Colonic mucosa (tissue), 4 donors: Measurements from ENCODE around the gene SMC6. TPM values are rescaled to one million over a fixed set of nuclear protein-coding genes. Genes with fewer than 3 reads are reported as not detected.

ENCODE experiments used
- DNase-seq: peaks from one replicate; pipeline ENCODE4 v3.0.0-alpha.2; 2020
- H3K27ac ChIP-seq: fragments of 200-600 bp; one replicate; pipeline ENCODE4 v1.8.0; 2021
- H3K27me3 ChIP-seq: fragments of 200-600 bp; one replicate; pipeline ENCODE4 v1.8.0; 2021
- H3K36me3 ChIP-seq: fragments of 200-600 bp; one replicate; pipeline ENCODE4 v1.8.0; 2021
- H3K4me1 ChIP-seq: fragments of 200-600 bp; one replicate; pipeline ENCODE4 v1.8.0; 2021; ENCODE audit warnings: mild to moderate bottlenecking
- H3K4me3 ChIP-seq: fragments of 200-600 bp; one replicate; pipeline ENCODE4 v1.8.0; 2021
- H3K9ac ChIP-seq, 2 donors: one replicate each; pipeline ENCODE4 v1.7.0; 2013; ENCODE audit warnings: control low read depth in 2 of 2, low read depth in 2 of 2, low read length in 2 of 2
- H3K9me3 ChIP-seq: fragments of 200-600 bp; one replicate; pipeline ENCODE4 v1.8.0; 2021
- intact Hi-C: fragments of 100-400 bp; cut with DNase I; formaldehyde crosslinking; loops from one replicate; pipeline ENCODE4 v1.14.1; 2022
- total RNA-seq, 2 donors: library from RNA; stranded (reverse); fragmentation: NEBNext Ultra II Directional in 1 of 2; extraction: Animal tissue kit (Norgen Biotek cat#: 25700) in 1 of 2; gene quantifications; one replicate each; pipeline ENCODE4 v1.2.1, GENCODE V29; 2021
- TF ChIP-seq, protein P1 (sequence below): fragments of 200-600 bp; IDR thresholded peaks from one replicate; pipeline ENCODE4 v1.8.0; 2022; ENCODE audit warnings: antibody characterized with exemption, mild to moderate bottlenecking
- donor health status: healthy.
- donor health status: DM: no; HTN: no; CAD: no.
- donor health status: DM: no; HTN: no; CAD: no.

SMC6 gene
- total RNA-seq, 2 donors from 2014 or later: 23.3 to 25.2 TPM

DNA sequence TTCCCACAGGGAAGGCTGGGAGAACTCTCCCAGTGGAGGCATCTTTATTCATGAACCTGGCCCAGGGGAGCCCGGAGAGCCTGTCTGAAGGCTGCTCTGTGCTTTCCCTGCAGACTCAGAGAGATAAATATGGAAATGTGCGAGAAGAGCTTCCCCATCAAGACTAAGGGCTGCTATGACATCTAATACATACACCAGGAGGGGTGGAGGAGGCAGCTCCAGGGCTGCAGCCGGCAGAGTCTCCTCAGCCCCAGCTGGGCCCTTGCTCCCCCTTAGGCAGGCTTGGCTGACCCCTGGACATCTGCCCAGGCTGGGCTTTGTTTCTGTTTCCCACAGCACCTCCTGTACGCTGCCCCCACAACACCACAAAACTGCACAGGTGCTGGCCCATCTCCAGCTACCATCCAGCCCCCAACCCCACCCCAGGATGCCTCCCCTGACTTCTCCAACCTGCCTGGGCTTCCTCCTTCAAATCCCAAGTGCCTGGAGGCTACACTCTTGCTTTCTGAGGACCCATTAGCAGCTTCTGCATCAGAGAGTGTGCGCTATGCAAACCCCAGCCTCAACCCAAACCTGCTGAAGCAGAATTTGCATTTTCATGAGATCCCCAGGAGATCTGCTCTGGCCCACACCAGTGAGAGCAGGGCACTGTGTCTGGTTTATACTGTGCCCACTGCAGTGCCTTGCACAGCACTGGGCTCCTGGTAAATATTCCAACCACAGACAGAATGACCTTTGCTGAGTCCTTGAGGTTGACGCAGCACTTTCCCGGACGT lies 116.3 kb downstream of the SMC6 start:
- intact Hi-C loops: no loop called here
- Histone ChIP-seq H3K4me1 (no peaks in the 10 kb centered on the region), H3K27ac (no peak overlapping the region)

DNA sequence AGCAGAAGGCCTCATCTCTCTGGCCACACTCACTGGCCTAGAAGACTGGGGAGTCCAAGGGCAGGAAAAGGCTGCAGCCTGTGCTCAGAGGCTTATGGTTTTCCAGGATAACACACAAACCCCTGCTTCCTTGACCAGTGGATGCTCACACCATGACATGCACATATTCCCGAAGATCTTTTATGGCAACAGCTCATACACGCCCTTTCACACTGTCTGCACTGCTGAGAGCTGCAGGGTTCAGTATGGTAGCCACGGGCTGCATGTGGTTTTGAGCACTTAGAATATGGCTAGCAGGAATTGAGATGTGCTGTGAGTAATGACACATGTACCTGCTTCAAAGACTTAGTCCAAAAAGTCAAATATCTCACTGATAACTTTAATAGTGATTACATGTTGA lies 117.4 kb downstream of the SMC6 start:
- Histone ChIP-seq H3K9ac (no peak overlapping the region), H3K27ac (no peak overlapping the region), H3K36me3 (no peaks in the 10 kb centered on the region), H3K4me1 (no peaks in the 10 kb centered on the region), H3K9me3 (no peaks in the 10 kb centered on the region), H3K27me3 (no peaks in the 10 kb centered on the region), H3K4me3 (no peak overlapping the region)
- DNase-seq: no peak
- TF ChIP-seq, protein P1, sequence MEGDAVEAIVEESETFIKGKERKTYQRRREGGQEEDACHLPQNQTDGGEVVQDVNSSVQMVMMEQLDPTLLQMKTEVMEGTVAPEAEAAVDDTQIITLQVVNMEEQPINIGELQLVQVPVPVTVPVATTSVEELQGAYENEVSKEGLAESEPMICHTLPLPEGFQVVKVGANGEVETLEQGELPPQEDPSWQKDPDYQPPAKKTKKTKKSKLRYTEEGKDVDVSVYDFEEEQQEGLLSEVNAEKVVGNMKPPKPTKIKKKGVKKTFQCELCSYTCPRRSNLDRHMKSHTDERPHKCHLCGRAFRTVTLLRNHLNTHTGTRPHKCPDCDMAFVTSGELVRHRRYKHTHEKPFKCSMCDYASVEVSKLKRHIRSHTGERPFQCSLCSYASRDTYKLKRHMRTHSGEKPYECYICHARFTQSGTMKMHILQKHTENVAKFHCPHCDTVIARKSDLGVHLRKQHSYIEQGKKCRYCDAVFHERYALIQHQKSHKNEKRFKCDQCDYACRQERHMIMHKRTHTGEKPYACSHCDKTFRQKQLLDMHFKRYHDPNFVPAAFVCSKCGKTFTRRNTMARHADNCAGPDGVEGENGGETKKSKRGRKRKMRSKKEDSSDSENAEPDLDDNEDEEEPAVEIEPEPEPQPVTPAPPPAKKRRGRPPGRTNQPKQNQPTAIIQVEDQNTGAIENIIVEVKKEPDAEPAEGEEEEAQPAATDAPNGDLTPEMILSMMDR: no peak
- intact Hi-C loops: no loop called here

More for the DNA sequence above, 116.3 kb downstream of the SMC6 start:
- TF ChIP-seq, protein P1: no peak
- Histone ChIP-seq H3K9me3 (no peaks in the 10 kb centered on the region), H3K36me3 (no peaks in the 10 kb centered on the region), H3K4me3 (no peak overlapping the region), H3K27me3 (no peaks in the 10 kb centered on the region), H3K9ac (no peak overlapping the region)
- no peak for DNase-seq

DNA sequence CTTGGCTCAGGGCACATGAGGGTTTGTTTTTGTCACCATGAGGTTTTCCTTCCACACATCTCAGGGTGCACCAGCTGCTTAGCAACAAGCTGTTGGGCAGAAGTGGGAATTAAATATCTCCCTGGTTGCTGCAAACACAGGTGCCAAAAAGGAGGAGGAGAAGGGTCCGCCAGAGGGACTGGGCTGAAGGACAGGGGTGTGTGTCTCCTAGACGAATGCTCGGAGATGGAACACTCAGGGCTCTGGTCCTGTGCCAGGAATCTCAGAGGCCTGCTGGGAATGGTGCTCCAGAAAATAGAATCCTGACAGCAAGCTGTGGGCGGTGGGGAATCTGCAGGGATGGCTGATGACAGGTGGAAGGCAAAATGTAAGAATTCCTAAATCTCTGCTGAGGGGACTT lies 118.6 kb downstream of the SMC6 start:
- H3K4me3 ChIP-seq: no peak overlapping the region
- intact Hi-C loops: no loop called here
- H3K4me1 ChIP-seq: no peaks in the 10 kb centered on the region
- no peaks in the 10 kb centered on the region for H3K36me3 ChIP-seq
- DNase-seq: no peak
- no peaks in the 10 kb centered on the region for H3K27me3 ChIP-seq
- TF ChIP-seq, protein P1: no peak
- H3K9me3 ChIP-seq: no peaks in the 10 kb centered on the region
- H3K9ac ChIP-seq: no peak overlapping the region
- H3K27ac ChIP-seq: no peak overlapping the region

DNA sequence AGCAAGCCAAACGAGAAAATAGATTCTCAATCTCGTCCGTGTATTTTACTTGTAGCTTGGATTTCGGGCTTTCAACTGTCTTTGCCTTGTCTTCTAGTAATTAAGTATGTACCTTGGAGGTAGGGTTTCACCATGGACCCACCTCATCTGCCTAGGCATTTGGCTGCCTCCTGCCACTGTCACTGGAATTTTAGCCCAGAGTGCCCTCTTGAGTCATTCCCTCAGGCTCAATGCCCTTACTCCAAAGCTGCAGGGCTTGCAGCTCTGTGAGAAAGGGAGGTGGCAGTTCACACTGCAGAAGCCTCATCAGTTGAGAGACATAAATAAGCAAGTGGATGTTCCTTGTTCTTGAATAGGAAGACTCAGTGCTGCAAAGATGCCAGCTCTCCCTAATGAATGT lies 123.5 kb downstream of the SMC6 start:
- intact Hi-C loops: no loop called here
- Histone ChIP-seq H3K4me3 (no peak overlapping the region), H3K27me3 (no peaks in the 10 kb centered on the region), H3K9me3 (no peaks in the 10 kb centered on the region), H3K27ac (no peak overlapping the region), H3K4me1 (no peaks in the 10 kb centered on the region), H3K9ac (no peak overlapping the region), H3K36me3 (no peaks in the 10 kb centered on the region)
- DNase-seq: no peak
- TF ChIP-seq, protein P1: no peak

DNA sequence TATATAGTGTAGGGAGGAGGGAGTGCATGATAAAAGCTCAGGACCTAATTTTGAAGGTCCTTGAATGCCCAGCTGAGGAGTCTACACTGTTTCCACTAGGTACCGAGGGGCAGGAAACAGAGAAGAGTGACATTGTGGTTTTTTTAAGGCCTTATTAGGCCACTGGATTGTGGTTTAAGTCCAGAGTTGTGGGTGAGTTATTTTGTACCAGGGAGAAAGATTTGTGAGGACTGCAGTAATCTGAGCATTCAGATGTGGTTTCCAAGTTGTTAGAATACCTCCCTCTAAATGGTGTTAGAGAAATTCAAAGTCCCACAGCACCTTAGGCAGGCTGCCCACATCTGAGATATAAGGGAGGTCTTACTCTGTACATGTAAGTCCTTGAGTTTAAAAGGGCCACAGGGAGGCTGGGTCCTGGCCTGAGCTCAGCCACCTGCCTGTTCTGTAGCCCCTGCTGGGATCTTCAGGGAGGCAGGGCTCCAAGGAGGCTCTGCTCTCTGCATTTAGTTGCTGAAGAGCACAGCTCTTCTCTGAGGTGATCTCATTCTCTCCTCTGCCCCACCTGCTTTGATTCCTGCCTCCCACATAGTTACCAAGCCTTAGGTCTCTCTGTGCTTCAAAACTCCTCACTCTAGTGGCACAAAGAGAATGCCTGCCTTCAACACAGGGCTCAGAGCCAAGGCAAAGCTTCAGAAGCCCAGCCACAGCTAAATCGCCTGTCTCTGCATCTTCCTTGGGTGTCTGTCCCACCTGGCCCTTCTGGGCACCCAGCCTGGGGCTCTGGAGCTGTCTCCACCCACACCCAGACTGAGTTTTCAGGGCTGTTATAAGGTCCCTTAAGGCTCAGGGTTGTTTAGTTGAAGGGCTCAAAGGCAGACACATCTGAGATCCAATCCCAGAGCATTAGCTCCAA lies 125.0 kb downstream of the SMC6 start:
- intact Hi-C loops: no loop called here
- no peaks in the 10 kb centered on the region for H3K36me3 ChIP-seq
- H3K9ac ChIP-seq: no peak overlapping the region
- H3K4me1 ChIP-seq: no peaks in the 10 kb centered on the region
- H3K9me3 ChIP-seq: no peaks in the 10 kb centered on the region
- H3K27me3 ChIP-seq: no peaks in the 10 kb centered on the region
- TF ChIP-seq, protein P1: no peak
- no peak overlapping the region for H3K4me3 ChIP-seq
- no peak for DNase-seq
- no peak overlapping the region for H3K27ac ChIP-seq
